Pancreas (tissue), 10 donors: ENCODE data around the gene TRIP4. TPM values are rescaled to one million over a fixed set of nuclear protein-coding genes. Genes with fewer than 3 reads are reported as not detected.

Source experiments
- ATAC-seq, 4 donors: fragments of 200-7000 bp; cut with Tn5 transposase; one replicate each; pipeline versions ENCODE4 v1.8.0 to v1.9.1; 2020; ENCODE audit warnings: mild to moderate bottlenecking in 4 of 4, moderate library complexity in 4 of 4
- DNase-seq, 6 donors: peaks; one replicate each; pipeline ENCODE4 v3.0.0-alpha.2; 2020
- FAIRE-seq: peaks from 2 replicates; lab custom pipeline; 2012; peaks lifted over from hg19 to GRCh38; lab: Jason Lieb, UNC
- H3K27ac ChIP-seq, 4 donors: fragments of 200-600 bp; sonication (generic); 1 replicate in 3 of 4; 2 replicates in 1 of 4; pipeline versions ENCODE4 v1.5.0 to v1.8.0; 2020
- H3K27me3 ChIP-seq, 4 donors: fragments of 200-600 bp; one replicate each; pipeline ENCODE4 v1.8.0; 2021
- H3K36me3 ChIP-seq, 3 donors: fragments of 200-600 bp; sonication (generic) in 1 of 3; one replicate each; pipeline versions ENCODE4 v1.5.0 to v1.8.0; 2020 to 2021
- H3K4me1 ChIP-seq, 3 donors: fragments of 200-600 bp; one replicate each; pipeline ENCODE4 v1.8.0; 2021
- H3K4me3 ChIP-seq, 4 donors: fragments of 200-600 bp; sonication (generic) in 2 of 4; one replicate each; pipeline versions ENCODE4 v1.5.0 to v1.8.0; 2020 to 2021
- H3K9me3 ChIP-seq, 4 donors: fragments of 200-600 bp; one replicate each; pipeline ENCODE4 v1.8.0; 2021
- CTCF ChIP-seq, 4 donors: fragments of 200-600 bp; sonication (generic) in 3 of 4; IDR thresholded peaks; one replicate each; pipeline versions ENCODE4 v1.5.0 to v1.8.0; 2021; ENCODE audit warnings: antibody characterized with exemption in 4 of 4
- WGBS, 2 donors: extraction: QIAGEN DNeasy Blood & Tissue Kit; methylation state at CpG; one replicate each; pipeline ENCODE4 v1.1.7; 2013; 5-methylcytosine and 5-hydroxymethylcytosine counted together
- intact Hi-C, 3 donors: fragments of 100-400 bp; cut with DNase I; formaldehyde crosslinking; loops; one replicate each; pipeline versions ENCODE4 v1.11.1 to v1.14.2; 2022
- polyA plus RNA-seq, 2 donors: library from polyadenylated mRNA; stranded (reverse); fragments of 200-250 nt; gene quantifications; one replicate each; pipeline ENCODE4 v1.2.3, GENCODE V29; 2013
- total RNA-seq, 6 donors: library from RNA; stranded (reverse); fragmentation: NEBNext Ultra II Directional in 4 of 6; extraction: Animal tissue kit (Norgen Biotek cat#: 25700) in 4 of 6; gene quantifications; one replicate each; pipeline versions ENCODE4 v1.2.1 to v1.2.4, GENCODE V29; 2021 to 2023
- donor health status: healthy with polysubstance abuse.
- donor health status: DM: no; HTN: no; CAD: no; lungs with moderate emphysema.
- donor health status: DM: no; HTN: no; CAD: no.
- donor health status: control.
- donor health status: control.
- donor health status: Bipolar disorder and iron deficiency.
- donor health status: DM: yes; HTN: yes; CAD: no.
- donor health status: DM: no; HTN: no; CAD: no.
- donor health status: DM: no; HTN: no; CAD: no.
- donor health status: DM: yes; HTN: yes; CAD: no.

TRIP4 gene
- total and polyA plus RNA-seq, 8 donors = 9.1 to 17.5 (median 11.6) TPM

GRCh38 chr15:64502151-64502550 lies 114.5 kb downstream of the TRIP4 start:
- no peak overlapping the region for H3K27ac ChIP-seq
- 95 to 97% methylated on average over 2 of the region's 2 CpGs for WGBS, 2 donors
- peaks cover 0 to 9% (median 0%) of the 10 kb centered on the region in 3 donors for H3K36me3 ChIP-seq
- no peak for TF ChIP-seq CTCF (IDR thresholded peaks at IDR 0.05)
- no peaks in the 10 kb centered on the region for H3K27me3 ChIP-seq
- no peaks in the 10 kb centered on the region for H3K9me3 ChIP-seq
- DNase-seq (no peak), ATAC-seq (no peak), FAIRE-seq (no peak)
- H3K4me3 ChIP-seq = no peak overlapping the region
- peaks cover 4 to 21% (median 6%) of the 10 kb centered on the region in 3 donors for H3K4me1 ChIP-seq
- intact Hi-C loops = no loop called here

GRCh38 chr15:64502551-64502950 lies 114.9 kb downstream of the TRIP4 start:
- intact Hi-C loops = no loop called here
- ATAC-seq = no peak
- DNase-seq = no peak
- Histone ChIP-seq H3K36me3 (peaks cover 0 to 9% (median 0%) of the 10 kb centered on the region in 3 donors), H3K27me3 (no peaks in the 10 kb centered on the region), H3K9me3 (no peaks in the 10 kb centered on the region), H3K4me1 (peaks cover 6 to 25% (median 8%) of the 10 kb centered on the region in 3 donors), H3K4me3 (no peak overlapping the region), H3K27ac (peak overlapping the region in 1 of 4 donors; percentile 26)
- no peak for FAIRE-seq
- no peak for TF ChIP-seq CTCF (IDR thresholded peaks at IDR 0.05)
- WGBS, 2 donors = 84 to 90% methylated on average over 3 of the region's 3 CpGs

- Histone ChIP-seq H3K4me1 (peaks cover 11 to 31% (median 15%) of the 10 kb centered on the region in 3 donors), H3K9me3 (no peaks in the 10 kb centered on the region), H3K27me3 (no peaks in the 10 kb centered on the region), H3K36me3 (peaks cover 0 to 9% (median 0%) of the 10 kb centered on the region in 3 donors), H3K27ac (peak overlapping the region in 2 of 4 donors; percentile 9 to 26), H3K4me3 (no peak overlapping the region)
- WGBS, 2 donors = 49 to 57% methylated on average over 4 of the region's 4 CpGs
- FAIRE-seq (no peak), ATAC-seq (peak in 2 of 4 donors; percentile 32 to 43), DNase-seq (no peak)
- intact Hi-C loops = no loop called here
- TF ChIP-seq CTCF (IDR thresholded peaks at IDR 0.05) = no peak
Observed at GRCh38 chr15:64503197-64503596, 115.6 kb downstream of the TRIP4 start.

- 34 to 35% methylated on average over 1 of the region's 1 CpG for WGBS, 2 donors
- peak overlapping the region in 2 of 4 donors; percentile 9 to 26 for H3K27ac ChIP-seq
- no peak for FAIRE-seq
Observed at GRCh38 chr15:64503640-64504039, 116.0 kb downstream of the TRIP4 start.

More at GRCh38 chr15:64503640-64504039, 116.0 kb downstream of the TRIP4 start:
- Histone ChIP-seq H3K9me3 (no peaks in the 10 kb centered on the region), H3K4me1 (peaks cover 13 to 34% (median 16%) of the 10 kb centered on the region in 3 donors), H3K4me3 (no peak overlapping the region), H3K27me3 (no peaks in the 10 kb centered on the region), H3K36me3 (peaks cover 0 to 9% (median 0%) of the 10 kb centered on the region in 3 donors)
- intact Hi-C loops = no loop called here
- ATAC-seq = no peak
- no peak for DNase-seq
- no peak for TF ChIP-seq CTCF (IDR thresholded peaks at IDR 0.05)

Other genes starting within 250 kb of the TRIP4 start
- 1 to 10 TPM in 3 of 6 donors, under 1 TPM in 3; 0.51 to 3.5 (median 1.0) TPM for gene SNX22, start 236.1 kb upstream of the TRIP4 start, total RNA-seq
- 1 to 10 TPM; 1.4 to 4.0 TPM for gene SNX22, start 236.1 kb upstream of the TRIP4 start, polyA plus RNA-seq
- 100 to 1,000 TPM; 230 to 367 (median 349) TPM for gene PPIB, start 224.8 kb upstream of the TRIP4 start, total RNA-seq
- 100 to 1,000 TPM; 432 to 576 TPM for gene PPIB, start 224.8 kb upstream of the TRIP4 start, polyA plus RNA-seq
- gene CSNK1G1, start 31.7 kb upstream of the TRIP4 start, total RNA-seq = 10 to 100 TPM in 1 of 6 donors, 1 to 10 TPM in 5; 6.0 to 12.1 (median 8.1) TPM
- 1 to 10 TPM; 2.4 to 3.4 TPM for gene CSNK1G1, start 31.7 kb upstream of the TRIP4 start, polyA plus RNA-seq
- 1 to 10 TPM in 4 of 6 donors, under 1 TPM in 2; 0.51 to 2.1 (median 1.4) TPM for gene PCLAF, start 6.4 kb upstream of the TRIP4 start, total RNA-seq
- gene PCLAF, start 6.4 kb upstream of the TRIP4 start, polyA plus RNA-seq = 1 to 10 TPM; 1.3 to 2.2 TPM
- gene ZNF609, start 72.7 kb downstream of the TRIP4 start, total RNA-seq = 10 to 100 TPM; 10.9 to 25.2 (median 13.9) TPM
- 1 to 10 TPM; 4.2 to 6.0 TPM for gene ZNF609, start 72.7 kb downstream of the TRIP4 start, polyA plus RNA-seq